Kidney epithelial cell (primary cell): ENCODE measurements around the gene C17orf113. TPM values are rescaled to one million over a fixed set of nuclear protein-coding genes. Genes with fewer than 3 reads are reported as not detected.

Experiments used
- DNase-seq: peaks from one replicate; pipeline ENCODE4 v3.0.0-alpha.2; 2010; ENCODE audit warnings: low read depth
- H3K27me3 ChIP-seq: 2 replicates; pipeline ENCODE4 v1.6.0; 2011; ENCODE audit warnings: low read length; ENCODE audit not compliant: control insufficient read depth, insufficient read depth
- H3K36me3 ChIP-seq: 2 replicates; pipeline ENCODE4 v1.5.1; 2011; ENCODE audit warnings: low read length; ENCODE audit not compliant: control insufficient read depth, insufficient read depth
- H3K4me3 ChIP-seq: 2 replicates; pipeline ENCODE4 v1.5.1; 2011; ENCODE audit warnings: low read depth, mild to moderate bottlenecking, control low read depth, low read length
- total RNA-seq: library from RNA; depleted of rRNA; stranded (reverse); fragments of >200 nt; gene quantifications from 2 replicates; pipeline ENCODE4 v1.2.3, GENCODE V29; 2015
- TF ChIP-seq, protein P1 (sequence below): IDR thresholded peaks from 2 replicates; pipeline ENCODE4 v1.5.1; 2011; ENCODE audit warnings: mild to moderate bottlenecking, moderate library complexity, low read length, control low read depth, inconsistent platforms; ENCODE audit not compliant: insufficient read depth, poor library complexity, severe bottlenecking

Gene C17orf113
- total RNA-seq, 1 donor from 2014 or later = 0.75 TPM

DNA sequence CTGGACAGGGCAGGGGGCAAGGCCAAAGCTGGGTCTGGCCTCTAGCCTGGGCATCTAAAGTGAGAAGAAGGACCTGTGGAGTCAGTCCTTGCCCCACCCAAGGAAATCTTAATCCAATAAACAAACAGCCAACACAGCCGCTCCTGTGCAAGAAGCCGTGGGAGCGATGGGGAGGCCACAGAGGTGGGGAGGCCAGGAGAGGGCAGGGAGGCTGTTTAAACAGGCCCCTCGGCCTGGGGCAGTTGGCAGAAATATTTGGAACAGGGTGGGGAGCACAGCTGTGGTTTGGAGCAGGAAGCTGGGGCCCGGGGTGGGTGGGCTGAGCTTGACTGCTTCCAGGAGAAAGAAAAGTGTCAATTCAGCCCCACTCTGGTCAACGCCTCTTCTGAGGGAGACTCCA lies 42.5 kb upstream of the C17orf113 start:
- TF ChIP-seq, protein P1, sequence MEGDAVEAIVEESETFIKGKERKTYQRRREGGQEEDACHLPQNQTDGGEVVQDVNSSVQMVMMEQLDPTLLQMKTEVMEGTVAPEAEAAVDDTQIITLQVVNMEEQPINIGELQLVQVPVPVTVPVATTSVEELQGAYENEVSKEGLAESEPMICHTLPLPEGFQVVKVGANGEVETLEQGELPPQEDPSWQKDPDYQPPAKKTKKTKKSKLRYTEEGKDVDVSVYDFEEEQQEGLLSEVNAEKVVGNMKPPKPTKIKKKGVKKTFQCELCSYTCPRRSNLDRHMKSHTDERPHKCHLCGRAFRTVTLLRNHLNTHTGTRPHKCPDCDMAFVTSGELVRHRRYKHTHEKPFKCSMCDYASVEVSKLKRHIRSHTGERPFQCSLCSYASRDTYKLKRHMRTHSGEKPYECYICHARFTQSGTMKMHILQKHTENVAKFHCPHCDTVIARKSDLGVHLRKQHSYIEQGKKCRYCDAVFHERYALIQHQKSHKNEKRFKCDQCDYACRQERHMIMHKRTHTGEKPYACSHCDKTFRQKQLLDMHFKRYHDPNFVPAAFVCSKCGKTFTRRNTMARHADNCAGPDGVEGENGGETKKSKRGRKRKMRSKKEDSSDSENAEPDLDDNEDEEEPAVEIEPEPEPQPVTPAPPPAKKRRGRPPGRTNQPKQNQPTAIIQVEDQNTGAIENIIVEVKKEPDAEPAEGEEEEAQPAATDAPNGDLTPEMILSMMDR = no peak
- Histone ChIP-seq H3K4me3 (no peak overlapping the region), H3K27me3 (peaks cover 28% of the 10 kb centered on the region)

DNA sequence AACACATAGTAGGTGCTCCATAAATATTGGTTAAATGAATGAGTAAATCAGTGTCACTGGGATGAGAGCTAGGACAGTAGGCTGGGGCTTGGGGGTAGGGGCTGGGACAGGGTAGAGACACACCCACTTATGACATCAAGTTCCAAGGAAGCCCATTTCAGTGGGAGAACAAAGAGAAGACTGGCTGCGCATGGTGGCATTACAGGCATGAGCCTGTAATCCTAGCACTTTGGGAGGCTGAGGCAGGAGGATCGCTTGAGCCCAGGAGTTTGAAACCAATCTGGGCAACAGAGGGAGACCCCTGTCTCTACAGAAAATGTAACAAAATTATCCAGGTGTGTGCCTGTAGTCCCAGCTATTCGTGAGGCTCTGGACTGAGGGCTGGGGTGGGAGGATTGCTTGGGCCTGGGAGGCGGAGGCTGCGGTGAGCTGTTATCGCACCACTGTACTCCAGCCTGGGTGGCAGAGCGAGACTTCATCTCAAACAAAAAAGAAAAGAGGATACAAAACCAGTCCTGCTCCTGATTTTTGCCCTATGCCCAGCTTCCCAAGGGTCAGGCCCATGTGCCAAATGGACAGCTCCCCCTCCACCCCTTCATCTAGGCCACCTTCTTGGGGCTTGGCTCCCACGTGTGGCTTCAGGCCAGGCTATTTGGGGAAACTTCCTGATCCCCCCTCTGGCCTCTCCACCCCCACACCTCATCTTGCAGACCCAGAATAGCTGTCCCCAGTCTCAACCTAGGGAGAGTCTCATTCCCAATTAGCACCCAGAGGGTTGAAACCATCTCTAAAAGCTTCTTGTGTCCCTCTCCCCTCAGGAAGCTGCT lies 40.8 kb upstream of the C17orf113 start:
- DNase-seq = no peak
- Histone ChIP-seq H3K4me3 (no peak overlapping the region), H3K36me3 (no peaks in the 10 kb centered on the region), H3K27me3 (peaks cover 14% of the 10 kb centered on the region)
- TF ChIP-seq, protein P1 = no peak

More for the DNA sequence above, 42.5 kb upstream of the C17orf113 start:
- no peaks in the 10 kb centered on the region for H3K36me3 ChIP-seq
- DNase-seq = no peak

DNA sequence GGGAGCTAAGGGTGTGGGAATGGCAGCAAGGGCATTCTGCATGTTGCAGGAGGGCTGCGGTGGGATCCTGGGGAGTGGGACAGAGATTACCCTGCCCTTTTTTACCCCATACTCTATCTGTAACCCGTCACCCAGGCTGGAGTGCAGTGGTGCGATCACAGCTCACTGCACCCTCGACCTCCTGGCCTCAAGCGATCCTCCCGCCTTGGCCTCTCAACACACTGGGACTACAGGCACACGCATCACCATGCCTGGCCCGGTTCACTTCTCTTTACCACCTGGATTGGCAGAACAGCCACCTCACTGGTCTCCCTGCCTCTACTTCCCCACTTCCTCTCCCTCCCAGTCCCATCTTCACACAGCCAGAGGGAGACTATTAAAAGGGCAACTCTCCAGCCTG lies 38.3 kb upstream of the C17orf113 start:
- TF ChIP-seq, protein P1 = no peak

DNA sequence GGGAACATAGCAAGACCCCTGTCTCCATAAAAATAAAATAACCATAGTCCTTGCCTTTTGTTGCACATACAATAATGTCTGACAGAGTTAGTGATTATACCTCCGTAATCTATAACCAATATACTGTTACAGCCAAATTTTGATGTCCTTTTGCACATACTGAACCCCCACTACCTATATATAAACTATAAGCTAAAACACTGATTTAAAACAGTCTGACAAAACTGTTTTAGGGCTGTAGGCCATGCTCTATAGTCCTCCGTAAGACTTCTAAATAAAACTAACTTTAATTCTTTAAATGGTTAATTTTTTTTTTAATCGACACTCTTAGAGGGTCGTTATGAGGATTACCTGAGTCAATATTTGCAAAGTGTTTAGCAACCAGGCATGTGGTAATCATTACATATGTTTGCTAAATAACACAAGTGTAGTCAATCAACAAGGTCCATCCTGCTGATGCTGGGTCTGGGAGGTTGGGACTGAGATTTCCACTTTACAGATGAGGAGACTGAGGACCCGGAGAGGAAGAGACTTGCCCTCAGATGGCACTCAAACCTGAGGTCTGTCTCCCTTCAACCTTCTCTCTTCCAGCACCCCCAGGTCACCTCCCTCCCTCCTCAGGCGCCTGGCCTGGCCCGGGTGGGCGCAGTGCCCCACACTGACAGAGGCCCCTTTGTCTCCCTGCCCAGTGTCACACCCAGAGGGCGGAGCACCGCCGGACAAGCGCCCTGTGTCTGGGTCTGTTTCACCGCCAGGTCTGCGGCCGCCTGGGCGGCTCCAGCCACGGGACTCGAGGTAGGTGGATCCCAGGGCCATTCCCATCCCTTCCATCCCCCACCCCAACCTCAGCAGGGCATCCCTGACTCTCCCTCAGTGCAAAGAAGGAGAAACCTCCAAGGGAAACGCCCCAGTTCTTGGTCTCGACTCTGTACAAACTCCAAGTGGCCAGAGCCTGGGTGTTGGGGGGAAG lies 37.6 kb upstream of the C17orf113 start:
- DNase-seq = no peak
- H3K4me3 ChIP-seq = no peak overlapping the region
- TF ChIP-seq, protein P1 = no peak
- H3K36me3 ChIP-seq = no peaks in the 10 kb centered on the region
- H3K27me3 ChIP-seq = peaks cover 11% of the 10 kb centered on the region

More for the DNA sequence above, 38.3 kb upstream of the C17orf113 start:
- H3K36me3 ChIP-seq = no peaks in the 10 kb centered on the region
- no peak overlapping the region for H3K4me3 ChIP-seq
- no peak for DNase-seq
- H3K27me3 ChIP-seq = peaks cover 11% of the 10 kb centered on the region

DNA sequence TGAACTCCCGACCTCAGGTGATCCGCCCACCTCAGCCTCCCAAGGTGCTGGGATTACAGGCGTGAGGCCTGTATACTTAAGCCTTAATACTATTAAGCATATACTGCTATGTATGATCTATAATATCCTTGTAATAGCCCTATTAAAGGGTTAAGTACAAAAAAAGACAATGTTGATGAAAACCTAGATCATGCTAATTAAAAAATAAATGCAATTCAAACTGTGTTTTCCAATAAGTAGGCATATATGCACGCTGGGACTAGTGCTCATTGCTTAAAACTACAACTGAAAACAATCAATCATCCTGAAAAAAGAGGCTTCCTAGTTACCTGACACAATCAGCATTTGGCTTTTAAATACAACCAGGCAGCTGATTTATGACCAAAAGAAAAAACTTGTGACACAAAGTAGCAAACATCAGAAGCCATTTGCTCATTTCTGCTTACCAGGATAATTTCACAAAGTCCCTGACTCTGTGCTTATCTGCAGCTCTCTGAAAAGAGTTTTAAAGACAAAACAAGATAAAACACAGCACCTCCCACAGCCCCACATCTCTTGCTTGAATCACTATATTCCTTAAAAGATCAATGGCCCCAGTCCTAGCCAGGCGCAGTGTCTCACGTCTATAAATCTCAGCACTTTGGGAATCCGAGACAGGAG lies 36.8 kb upstream of the C17orf113 start:
- no peak for DNase-seq
- no peak overlapping the region for H3K4me3 ChIP-seq
- H3K36me3 ChIP-seq = no peaks in the 10 kb centered on the region
- peaks cover 11% of the 10 kb centered on the region for H3K27me3 ChIP-seq
- TF ChIP-seq, protein P1 = no peak
